ENCODE data around the gene TNFSF8.

The TNFSF8 gene

GRCh38 chr9:114930056-114930812 is at the start of gene TNFSF8:
Gene TNFSF8, minus strand, starts transcription at chr9:114930591. Its CDS starts 288 bp downstream, at chr9:114930303.
- no peak for DNase-seq

- no peak for DNase-seq
Observed at GRCh38 chr9:114973216-114973615, 42.8 kb upstream of the TNFSF8 start.

- no peak for DNase-seq
Observed at GRCh38 chr9:114972510-114973136, 42.2 kb upstream of the TNFSF8 start.

GRCh38 chr9:114969269-114969668 is 38.9 kb upstream of the TNFSF8 start:
- DNase-seq, result no peak

GRCh38 chr9:114968671-114969070 is 38.3 kb upstream of the TNFSF8 start:
- no peak for DNase-seq

GRCh38 chr9:114965564-114965963 is 35.2 kb upstream of the TNFSF8 start:
- no peak for DNase-seq

- DNase-seq, result no peak
Observed at GRCh38 chr9:114962809-114963208, 32.4 kb upstream of the TNFSF8 start.

- DNase-seq, result no peak
Observed at GRCh38 chr9:114960276-114960675, 29.9 kb upstream of the TNFSF8 start.

- DNase-seq, result no peak
Observed at GRCh38 chr9:114958844-114959235, 28.4 kb upstream of the TNFSF8 start.

- DNase-seq, result no peak
Observed at GRCh38 chr9:114958021-114958843, 27.8 kb upstream of the TNFSF8 start.

- DNase-seq, result no peak
Observed at GRCh38 chr9:114957558-114957957, 27.2 kb upstream of the TNFSF8 start.

- DNase-seq, result no peak
Observed at GRCh38 chr9:114954956-114955582, 24.7 kb upstream of the TNFSF8 start.

- DNase-seq, result no peak
Observed at GRCh38 chr9:114953959-114954358, 23.6 kb upstream of the TNFSF8 start.

- DNase-seq, result no peak
Observed at GRCh38 chr9:114953046-114953445, 22.7 kb upstream of the TNFSF8 start.

- DNase-seq, result no peak
Observed at GRCh38 chr9:114950761-114951160, 20.4 kb upstream of the TNFSF8 start.

- DNase-seq, result no peak
Observed at GRCh38 chr9:114947058-114947457, 16.7 kb upstream of the TNFSF8 start.

GRCh38 chr9:114945616-114946412 is 15.4 kb upstream of the TNFSF8 start:
- DNase-seq, result no peak

GRCh38 chr9:114941376-114941775 is 11.0 kb upstream of the TNFSF8 start:
- no peak for DNase-seq

GRCh38 chr9:114938687-114939575 is 8.5 kb upstream of the TNFSF8 start:
- no peak for DNase-seq

- no peak for DNase-seq
Observed at GRCh38 chr9:114937516-114937915, 7.1 kb upstream of the TNFSF8 start.

GRCh38 chr9:114936581-114936980 is 6.2 kb upstream of the TNFSF8 start:
- DNase-seq, result no peak
